ENCODE results near the gene CCR6. TPM values are rescaled to one million over a fixed set of nuclear protein-coding genes. Genes with fewer than 3 reads are reported as not detected.

Gene CCR6
- total and polyA plus RNA-seq, 8 donors = 0.13 to 0.92 TPM; not detected in 6

DNA sequence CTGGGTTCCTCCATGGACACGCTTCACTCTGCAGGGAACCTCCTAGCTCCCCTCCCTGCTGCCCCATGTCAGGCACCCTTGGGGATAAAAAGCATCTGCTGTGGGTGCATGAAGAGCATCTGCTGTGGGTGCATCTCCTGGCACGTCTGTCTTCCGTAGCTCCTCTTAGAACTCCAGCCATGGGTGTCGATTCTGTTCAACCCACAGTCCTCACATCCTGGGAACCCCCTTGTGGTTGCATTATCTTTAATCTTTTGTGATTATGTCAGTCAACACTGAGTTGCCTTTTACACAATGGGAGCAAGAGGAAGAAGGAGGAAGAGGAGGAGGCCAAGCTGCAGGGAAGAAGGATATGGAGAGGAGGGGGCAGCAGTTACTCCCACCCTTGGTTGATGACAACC is 24.1 kb upstream of the CCR6 start:
- Histone ChIP-seq H3K9me3 (no peaks in the 10 kb centered on the region), H3K4me1 (peaks cover 0 to 18% (median 0%) of the 10 kb centered on the region in 4 donors), H3K36me3 (no peaks in the 10 kb centered on the region), H3K27ac (no peak overlapping the region), H3K27me3 (no peaks in the 10 kb centered on the region), H3K4me3 (no peak overlapping the region)
- WGBS, 5 donors = 41 to 67% (median 56%) methylated on average over 4 of the region's 4 CpGs
- DNase-seq = no peak
- intact Hi-C loops (cut with DNase I; ENCODE audit: low total_unique reads) = no loop called here
- TF ChIP-seq EP300 (IDR thresholded peaks at IDR 0.05) (no peak), POLR2A (IDR thresholded peaks at IDR 0.05) (no peak), POLR2AphosphoS5 (IDR thresholded peaks at IDR 0.05) (no peak)
- TF ChIP-seq, protein P1, sequence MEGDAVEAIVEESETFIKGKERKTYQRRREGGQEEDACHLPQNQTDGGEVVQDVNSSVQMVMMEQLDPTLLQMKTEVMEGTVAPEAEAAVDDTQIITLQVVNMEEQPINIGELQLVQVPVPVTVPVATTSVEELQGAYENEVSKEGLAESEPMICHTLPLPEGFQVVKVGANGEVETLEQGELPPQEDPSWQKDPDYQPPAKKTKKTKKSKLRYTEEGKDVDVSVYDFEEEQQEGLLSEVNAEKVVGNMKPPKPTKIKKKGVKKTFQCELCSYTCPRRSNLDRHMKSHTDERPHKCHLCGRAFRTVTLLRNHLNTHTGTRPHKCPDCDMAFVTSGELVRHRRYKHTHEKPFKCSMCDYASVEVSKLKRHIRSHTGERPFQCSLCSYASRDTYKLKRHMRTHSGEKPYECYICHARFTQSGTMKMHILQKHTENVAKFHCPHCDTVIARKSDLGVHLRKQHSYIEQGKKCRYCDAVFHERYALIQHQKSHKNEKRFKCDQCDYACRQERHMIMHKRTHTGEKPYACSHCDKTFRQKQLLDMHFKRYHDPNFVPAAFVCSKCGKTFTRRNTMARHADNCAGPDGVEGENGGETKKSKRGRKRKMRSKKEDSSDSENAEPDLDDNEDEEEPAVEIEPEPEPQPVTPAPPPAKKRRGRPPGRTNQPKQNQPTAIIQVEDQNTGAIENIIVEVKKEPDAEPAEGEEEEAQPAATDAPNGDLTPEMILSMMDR (IDR thresholded peaks at IDR 0.05) = no peak

DNA sequence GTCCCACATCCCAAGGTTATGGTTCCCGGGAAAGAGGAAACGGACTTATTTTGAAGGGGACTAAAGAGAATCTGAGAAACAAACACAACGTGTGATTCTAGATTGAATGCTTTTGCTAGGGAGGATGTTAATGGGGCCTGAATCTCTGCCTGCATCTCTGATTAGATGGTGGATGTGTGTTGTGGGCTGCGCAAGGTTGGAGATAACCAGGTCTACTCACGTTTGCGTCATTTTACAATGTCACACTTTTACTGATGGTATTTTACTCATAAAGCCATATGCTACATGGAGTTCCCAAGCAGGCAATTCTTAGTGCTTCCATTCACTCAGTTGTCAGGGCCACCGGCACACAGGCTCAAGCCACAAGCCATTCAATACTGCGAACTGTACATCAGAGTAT is 23.2 kb upstream of the CCR6 start:
- WGBS, 5 donors = 82 to 93% (median 91%) methylated on average over 8 of the region's 8 CpGs

DNA sequence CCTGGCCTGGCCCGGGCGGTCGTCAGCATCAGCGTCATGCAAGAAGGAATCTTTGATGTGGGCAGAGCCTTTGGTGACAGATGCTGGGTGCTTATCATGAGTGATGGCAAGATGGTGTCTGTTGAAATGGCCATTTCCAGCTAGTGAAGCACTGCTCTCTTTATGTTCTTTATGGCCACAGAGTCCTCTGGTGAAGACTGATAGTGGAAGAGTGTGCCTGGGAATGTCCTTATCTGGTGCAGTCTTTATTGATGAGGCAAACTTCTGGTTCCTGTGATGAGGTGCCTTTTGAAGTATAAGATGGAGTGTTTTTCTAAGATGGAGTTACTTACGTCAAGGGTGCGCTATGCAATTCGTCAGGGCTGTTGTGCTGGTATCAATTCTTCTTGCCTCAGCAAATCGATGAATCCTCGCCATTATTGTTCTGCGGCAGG is 22.6 kb upstream of the CCR6 start:
- DNase-seq = no peak
- intact Hi-C loops (cut with DNase I; ENCODE audit: low total_unique reads) = no loop called here
- TF ChIP-seq POLR2A (IDR thresholded peaks at IDR 0.05) = no peak
- TF ChIP-seq, protein P1 (IDR thresholded peaks at IDR 0.05) = no peak
- Histone ChIP-seq H3K4me3 (no peak overlapping the region), H3K27me3 (no peaks in the 10 kb centered on the region), H3K4me1 (peaks cover 0 to 3% (median 0%) of the 10 kb centered on the region in 4 donors), H3K36me3 (no peaks in the 10 kb centered on the region), H3K27ac (no peak overlapping the region), H3K9me3 (no peaks in the 10 kb centered on the region)
- WGBS, 5 donors = 75 to 94% (median 79%) methylated on average over 10 of the region's 10 CpGs

More for the DNA sequence above, 23.2 kb upstream of the CCR6 start:
- TF ChIP-seq EP300 (IDR thresholded peaks at IDR 0.05) = no peak
- no peak for TF ChIP-seq POLR2AphosphoS5 (IDR thresholded peaks at IDR 0.05)
- no peak for TF ChIP-seq POLR2A (IDR thresholded peaks at IDR 0.05)
- TF ChIP-seq, protein P1 (IDR thresholded peaks at IDR 0.05) = no peak
- Histone ChIP-seq H3K4me3 (no peak overlapping the region), H3K9me3 (no peaks in the 10 kb centered on the region), H3K27ac (no peak overlapping the region), H3K4me1 (peaks cover 0 to 9% (median 0%) of the 10 kb centered on the region in 4 donors), H3K36me3 (no peaks in the 10 kb centered on the region), H3K27me3 (no peaks in the 10 kb centered on the region)
- no peak for DNase-seq
- intact Hi-C loops (cut with DNase I; ENCODE audit: low total_unique reads) = no loop called here

DNA sequence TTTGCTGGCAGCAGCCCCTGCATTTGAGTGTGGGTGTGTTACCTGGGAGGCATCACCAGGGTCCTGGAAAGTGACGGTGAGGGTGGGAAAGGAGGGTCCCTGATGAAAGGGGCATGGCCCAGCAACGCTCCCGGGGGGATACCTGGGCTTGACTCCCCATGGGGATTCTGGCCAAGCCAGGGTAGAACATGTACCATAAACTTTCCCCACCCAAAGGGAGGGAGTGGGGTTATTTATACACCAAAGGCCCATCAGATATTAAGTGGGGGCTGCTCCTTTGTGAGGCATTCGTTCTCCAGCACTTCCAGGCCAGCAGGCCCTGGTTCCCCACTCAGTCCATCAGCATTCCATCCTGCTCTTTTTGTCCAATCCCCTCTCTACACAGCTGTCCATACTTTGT is 20.6 kb upstream of the CCR6 start:
- no peak overlapping the region for H3K27ac ChIP-seq
- no peaks in the 10 kb centered on the region for H3K36me3 ChIP-seq
- DNase-seq = no peak
- no peak overlapping the region for H3K4me3 ChIP-seq
- TF ChIP-seq EP300 (IDR thresholded peaks at IDR 0.05) = no peak
- TF ChIP-seq, protein P1 (IDR thresholded peaks at IDR 0.05) = no peak
- no peak for TF ChIP-seq POLR2A (IDR thresholded peaks at IDR 0.05)
- no peak for TF ChIP-seq POLR2AphosphoS5 (IDR thresholded peaks at IDR 0.05)
- 71 to 95% (median 84%) methylated on average over 4 of the region's 4 CpGs for WGBS, 5 donors
- intact Hi-C loops (cut with DNase I; ENCODE audit: low total_unique reads) = no loop called here
- H3K27me3 ChIP-seq = no peaks in the 10 kb centered on the region
- H3K4me1 ChIP-seq = no peaks in the 10 kb centered on the region
- H3K9me3 ChIP-seq = no peaks in the 10 kb centered on the region
